HG03432 (cell line): ENCODE measurements around the gene RFC2.
"Not testable (repeated sequence)": the region's sequence is repeated elsewhere in the genome, so short reads cannot be mapped to it uniquely, and the experiment has no call there.

Experiments used
- ATAC-seq: cut with Tn5 transposase; IDR thresholded peaks from one replicate; pipeline ENCODE4 v1.9.1; 2021; ENCODE audit warnings: mild to moderate bottlenecking, moderate library complexity; ENCODE audit not compliant: unreplicated experiment

The RFC2 gene

DNA sequence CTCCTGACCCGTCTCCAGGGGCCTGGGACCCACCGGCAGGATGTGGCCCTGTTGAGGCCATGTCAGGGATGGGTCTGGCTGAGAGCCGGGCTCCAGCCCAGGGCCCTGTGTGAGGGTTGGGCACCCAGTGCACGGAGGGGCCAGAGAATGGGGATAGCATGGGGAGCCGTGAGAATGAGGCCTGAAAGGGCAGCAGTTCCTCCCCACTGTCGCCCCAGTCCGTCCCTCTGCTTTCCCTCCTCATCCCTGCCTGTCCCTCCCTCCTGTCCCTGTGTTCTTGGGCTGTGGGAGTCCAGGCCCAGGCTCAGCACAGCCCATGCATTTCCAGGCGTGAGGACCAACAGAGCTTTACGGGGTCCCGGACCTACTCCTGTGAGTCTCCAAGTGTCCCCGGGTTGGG lies 34.8 kb downstream of the RFC2 start:
- no peak for ATAC-seq

DNA sequence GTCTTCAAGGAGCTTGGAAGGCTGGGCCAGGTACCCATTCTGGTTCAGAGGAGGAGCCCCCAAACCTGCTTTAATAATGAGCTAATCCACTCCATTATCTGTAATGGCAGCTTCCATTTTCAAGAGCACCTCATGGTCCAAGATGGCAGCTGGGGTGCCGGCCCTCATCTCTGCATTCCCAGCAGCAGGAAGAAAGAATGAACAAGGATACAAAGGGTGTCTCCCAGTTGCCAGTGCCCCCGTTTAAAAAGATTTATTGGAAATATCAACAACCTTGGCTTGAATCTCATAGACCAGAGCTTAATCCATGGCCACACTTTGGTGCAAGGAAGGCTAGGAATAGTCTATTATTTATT lies 35.9 kb downstream of the RFC2 start:
- no peak for ATAC-seq

DNA sequence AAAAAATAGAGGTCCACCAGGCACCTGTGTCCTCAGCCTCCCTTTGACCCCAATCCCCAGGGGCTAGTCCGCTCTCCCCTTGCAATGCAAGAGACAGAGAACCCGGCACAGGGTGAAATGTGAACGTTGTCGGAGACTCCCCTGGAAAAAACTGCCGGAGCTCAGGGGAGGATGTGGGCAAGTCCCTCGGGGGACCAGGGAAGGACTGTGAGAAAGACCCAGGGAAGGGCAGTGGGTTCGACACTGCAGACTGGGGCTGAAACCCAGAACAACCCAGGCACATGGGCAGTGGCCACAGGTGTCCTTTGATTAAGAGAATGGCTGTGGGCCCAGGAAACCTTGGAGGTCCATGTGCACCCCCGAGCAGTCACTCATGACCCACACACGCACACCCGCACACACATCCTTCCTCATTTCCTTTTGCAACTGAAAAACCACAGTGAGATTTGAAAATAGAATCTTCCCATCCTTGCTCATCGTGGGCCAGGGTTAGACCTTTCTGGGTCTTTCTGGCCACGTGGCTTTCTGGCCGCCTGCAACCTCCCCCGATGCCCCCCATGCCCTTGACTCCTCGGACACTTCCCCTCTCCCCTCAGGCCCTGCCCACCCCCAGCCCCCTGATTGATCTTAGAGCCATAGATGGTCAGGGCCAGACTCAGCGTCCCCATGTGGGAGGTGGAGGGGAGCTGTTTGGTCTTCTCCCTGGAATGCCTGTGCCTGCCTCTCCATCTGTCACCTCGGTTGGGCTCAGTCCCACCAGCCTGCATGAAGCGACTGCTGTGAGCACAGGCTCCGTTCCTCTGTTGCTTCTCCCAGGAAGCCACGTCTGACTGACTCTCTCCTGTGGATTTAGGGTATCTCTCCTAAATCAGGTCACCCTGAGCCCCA lies 36.5 kb downstream of the RFC2 start:
- ATAC-seq = peak; percentile 58

DNA sequence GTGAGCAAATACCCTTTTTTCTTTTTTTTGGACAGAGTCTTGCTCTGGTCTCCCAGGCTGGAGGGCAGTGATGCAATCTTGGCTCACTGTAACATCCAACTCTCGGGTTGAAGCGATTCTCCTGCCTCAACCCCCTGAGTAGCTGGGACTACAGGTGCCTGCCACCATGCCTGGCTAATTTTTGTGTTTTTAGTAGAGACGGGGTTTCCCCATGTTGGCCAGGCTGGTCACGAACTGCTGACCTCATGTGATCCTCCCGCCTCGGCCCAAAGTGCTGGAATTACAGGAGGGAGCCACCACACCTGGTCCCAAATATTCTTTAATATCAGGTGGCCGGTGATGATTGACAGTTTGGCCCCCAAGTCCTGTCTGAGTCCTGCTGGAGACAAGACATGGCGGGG lies 37.8 kb downstream of the RFC2 start:
- no peak for ATAC-seq

DNA sequence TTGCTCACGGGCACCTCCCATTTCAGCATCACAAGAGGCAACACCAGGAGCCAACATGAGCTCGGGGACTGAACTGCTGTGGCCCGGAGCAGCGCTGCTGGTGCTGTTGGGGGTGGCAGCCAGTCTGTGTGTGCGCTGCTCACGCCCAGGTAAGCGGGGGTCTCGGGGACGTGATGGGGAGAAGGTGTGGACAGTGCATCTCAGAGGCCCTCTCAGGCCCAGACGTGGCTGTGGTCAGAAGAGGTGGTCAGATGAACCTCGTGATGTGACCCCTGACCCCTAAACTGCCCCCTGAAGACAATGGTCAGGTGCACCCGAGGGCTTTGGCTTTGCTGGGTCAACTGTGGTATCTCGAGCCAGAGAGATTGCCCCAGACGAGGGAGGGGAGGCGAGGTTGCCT lies 38.3 kb downstream of the RFC2 start:
- ATAC-seq = no peak

DNA sequence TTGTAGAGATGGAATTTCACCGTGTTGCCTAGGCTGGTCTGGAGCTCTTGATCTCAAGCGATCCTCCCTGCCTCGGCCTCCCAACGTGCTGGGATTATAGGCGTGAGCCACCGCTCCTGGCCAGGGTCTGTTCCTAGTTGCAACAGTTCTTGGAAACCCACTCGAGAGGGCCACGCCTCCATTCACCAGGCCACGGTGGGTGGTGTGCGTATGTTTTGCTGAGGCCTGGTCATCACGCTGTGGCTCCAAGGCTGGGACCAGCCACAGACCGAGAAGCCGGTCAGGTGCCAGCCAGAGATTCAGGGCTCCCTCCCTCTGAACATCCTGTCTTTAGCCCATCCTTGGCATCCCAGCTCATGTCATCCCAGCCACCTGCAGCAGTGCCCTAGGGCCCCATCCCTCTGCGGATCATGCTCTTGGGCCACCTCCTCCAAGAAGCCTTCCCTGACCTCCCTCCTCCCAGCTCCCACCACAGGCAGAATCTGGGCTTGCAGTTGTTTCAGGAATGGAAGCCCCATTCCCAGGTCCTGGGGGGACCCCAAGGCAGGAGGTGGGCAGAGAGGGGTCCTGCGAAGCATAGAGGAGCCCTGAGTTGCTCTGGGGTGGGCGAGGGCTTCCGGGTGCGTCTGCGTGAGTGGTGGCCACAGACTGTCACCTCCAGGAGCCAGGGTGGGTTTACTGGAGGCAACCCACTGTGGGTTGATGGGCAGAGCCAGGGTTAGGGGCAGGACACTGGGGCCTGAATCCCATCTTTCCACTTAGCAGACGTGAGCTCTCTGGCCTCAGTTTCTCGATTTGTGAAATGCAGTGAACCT lies 39.2 kb downstream of the RFC2 start:
- no peak for ATAC-seq

DNA sequence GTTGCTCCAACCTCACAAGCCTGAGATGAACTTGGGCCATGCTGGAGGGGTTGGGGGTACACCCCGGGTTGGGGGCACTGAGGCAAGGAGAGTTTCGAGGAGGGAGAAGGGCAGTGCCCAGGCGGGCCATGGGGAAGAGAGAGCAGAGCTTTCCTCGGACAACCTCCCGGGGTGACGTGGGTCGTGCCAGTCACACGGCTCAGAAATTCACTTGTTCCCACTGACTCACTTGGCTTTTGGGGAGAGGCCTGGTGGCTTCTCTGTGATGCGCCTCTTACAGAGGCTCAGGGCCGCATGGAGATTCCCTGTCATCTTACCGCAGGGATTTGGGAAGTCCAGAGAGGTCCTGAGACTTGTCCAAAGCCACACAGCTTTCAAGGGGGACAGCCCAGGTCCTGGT lies 41.5 kb downstream of the RFC2 start:
- no peak for ATAC-seq

DNA sequence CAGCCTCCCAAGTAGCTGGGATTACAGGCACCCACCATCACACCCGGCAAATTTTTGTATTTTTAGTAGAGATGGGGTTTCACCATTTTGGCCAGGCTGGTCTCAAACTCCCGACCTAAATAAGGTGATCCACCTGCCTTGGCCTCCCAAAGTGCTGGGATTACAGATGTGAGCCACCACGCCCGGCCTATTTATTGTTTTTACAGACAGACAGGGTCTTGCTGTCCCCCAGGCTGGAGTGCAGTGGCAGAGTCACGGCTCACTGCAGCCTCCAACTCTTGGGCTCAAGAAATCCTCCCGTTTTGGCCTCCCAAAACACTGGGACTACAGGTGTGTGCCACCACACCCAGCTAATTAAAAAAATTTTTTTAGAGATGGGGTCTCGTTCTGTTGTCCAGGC lies 46.0 kb downstream of the RFC2 start:
- ATAC-seq = not testable (repeated sequence)

DNA sequence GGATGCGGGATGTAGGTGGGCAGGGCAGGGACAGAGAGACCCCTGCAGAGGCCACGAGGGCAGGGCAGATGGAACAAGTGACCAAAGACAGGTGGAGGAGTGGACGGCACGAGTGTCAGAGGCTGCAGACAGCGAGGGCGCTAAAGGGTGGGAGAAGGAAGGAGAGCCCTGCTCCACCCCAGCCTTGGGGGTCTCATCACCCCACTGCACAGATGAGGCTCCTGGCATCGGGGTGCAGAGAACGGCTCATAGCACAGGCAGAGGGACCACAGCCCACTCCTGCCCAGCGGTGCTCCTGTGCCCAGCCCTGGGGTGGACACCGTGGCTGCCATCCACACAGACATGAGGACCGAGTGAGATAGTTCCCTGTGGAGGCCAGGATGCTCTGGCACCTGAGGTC lies 46.6 kb downstream of the RFC2 start:
- no peak for ATAC-seq

DNA sequence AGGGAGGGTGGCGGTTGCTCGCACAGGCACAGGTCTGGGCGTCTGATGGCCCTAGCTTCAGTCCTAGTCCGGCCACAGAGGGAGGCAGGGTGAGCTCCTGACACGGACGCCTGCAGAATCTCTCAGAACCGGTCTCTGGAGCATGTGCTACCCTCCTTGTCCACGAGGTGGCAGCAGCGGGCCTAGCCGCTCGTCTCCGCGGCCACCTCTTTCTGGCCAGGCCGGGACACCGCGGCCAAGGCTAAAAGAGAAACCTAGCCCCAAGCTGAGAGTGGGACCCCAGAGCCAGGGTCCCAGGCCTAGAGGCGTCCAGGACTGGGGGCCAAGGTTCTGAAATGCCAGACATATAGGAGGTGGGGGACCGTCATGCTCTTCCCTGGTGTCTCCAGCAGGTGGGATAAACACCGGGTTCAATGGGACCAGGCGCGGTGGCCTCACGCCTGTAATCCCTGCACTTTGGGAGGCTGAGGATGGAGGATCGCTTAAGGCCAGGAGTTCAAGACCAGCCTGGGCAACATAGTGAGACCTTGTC lies 47.5 kb downstream of the RFC2 start:
- no peak for ATAC-seq

DNA sequence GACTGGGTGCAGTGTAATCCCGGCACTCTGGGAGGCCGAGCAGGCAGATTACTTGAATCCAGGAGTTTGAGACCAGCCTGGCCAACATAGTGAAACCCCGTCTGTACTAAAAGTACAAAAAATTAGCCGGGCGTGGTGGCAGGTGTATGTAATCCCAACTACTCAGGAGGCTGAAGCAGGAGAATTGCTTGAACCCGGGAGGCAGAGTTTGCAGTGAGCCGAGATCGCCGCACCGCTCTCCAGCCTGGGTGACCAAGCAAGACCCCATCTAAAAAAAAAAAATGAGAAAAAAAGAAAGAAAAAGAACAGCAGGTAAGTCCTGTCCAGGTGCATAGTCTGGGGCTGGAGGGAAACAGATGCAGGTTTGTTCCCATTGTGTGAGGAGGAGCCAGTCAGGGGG lies 48.1 kb downstream of the RFC2 start:
- not testable (repeated sequence) for ATAC-seq

DNA sequence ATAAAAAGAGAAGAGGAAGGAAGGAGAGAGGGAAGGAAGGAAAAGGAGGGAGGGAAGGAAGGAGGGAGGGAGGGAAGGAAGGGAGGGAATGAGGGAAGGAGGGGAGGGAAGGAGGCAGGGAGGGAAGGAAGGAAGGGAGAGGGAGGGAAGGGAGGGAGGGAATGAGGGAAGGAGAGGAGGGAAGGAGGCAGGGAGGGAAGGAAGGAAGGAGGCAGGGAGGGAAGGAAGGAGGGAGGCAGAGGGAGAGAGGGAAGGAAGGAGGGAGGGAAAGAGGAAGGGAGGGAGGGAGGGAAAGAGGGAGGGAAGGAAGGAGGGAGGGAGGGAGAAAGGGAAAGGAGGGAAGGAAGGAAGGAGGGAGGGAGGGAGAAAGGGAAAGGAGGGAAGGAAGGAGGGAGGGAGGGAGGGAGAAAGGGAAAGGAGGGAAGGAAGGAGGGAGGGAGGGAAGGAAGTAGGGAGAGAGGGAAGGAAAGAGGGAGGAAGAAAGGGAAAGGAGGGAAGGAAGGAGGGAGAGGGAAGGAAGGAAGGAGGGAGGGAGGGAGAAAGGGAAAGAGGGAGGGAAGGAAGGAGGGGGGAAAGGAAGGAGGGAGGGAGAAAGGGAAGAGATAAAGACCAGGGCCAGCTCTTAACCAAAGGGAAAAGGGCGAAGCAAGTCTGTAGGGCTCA lies 50.1 kb downstream of the RFC2 start:
- no peak for ATAC-seq

DNA sequence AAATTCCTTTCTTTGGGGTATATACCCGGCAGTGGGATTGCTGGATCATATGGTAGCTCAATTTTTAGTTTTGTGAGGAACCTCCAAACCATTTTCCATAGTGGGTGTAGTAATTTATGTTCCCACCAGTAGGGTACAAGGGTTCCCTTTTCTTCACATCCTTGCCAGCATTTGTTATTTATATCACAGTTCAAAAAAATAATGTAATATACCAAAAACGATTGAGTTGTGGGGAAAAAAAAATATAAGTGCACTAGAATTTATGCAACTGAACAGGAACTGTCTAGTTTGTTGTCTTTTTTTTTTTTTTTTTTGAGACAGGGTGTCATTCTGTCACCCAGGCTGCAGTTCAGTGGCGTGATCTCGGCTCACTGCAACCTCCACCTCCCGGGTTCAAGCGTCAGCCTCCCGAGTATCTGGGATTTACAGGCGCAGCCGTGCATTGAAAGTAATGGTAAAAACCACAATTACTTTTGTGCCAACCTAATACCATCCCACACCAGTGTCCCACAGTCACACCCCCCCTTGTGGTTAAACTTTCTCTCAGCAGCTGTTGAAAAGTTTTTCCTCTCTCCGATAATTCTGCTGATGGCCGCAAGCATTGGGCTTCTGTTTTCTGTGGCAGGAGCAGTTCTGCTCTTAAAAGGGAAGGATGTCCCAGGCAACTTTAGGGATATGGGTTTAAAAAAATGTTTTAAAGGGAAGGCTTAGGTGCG lies 51.2 kb downstream of the RFC2 start:
- ATAC-seq = no peak

DNA sequence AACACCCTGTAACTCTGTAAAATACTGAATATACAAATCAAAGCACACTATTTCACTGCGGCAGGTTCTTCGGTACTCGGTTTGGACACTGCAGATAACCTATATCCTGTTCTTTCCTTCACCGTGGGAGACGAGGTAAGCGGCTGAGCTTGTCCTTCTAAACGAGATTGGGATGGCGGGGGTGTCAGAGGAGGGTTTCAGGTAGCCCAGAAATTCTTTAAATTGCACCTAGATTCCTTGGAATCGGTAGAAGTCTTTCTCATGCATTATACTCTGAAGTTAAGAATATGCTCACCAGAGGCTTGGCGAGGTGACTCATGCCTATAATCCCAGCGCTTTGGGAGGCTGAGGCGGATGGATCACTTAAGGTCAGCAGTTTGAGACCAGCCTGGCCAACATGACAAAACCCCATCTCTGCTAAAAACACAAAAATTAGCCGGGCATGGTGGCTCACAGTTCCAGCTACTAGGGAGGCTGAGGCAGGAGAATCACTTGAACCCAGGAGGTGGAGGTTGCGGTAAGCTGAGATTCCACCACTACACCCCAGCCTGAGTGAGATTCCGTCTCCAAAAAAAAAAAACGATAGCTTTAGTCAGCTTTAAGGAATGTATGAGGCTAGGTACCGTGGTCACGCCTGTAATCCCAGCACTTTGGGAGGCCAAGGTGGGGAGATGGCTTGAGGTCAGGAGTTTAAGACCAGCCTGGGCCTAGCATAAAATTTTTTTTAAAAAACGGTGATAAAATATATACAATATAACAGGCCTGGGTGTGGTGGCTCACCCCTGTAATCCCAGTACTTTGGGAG lies 54.4 kb downstream of the RFC2 start:
- no peak for ATAC-seq

DNA sequence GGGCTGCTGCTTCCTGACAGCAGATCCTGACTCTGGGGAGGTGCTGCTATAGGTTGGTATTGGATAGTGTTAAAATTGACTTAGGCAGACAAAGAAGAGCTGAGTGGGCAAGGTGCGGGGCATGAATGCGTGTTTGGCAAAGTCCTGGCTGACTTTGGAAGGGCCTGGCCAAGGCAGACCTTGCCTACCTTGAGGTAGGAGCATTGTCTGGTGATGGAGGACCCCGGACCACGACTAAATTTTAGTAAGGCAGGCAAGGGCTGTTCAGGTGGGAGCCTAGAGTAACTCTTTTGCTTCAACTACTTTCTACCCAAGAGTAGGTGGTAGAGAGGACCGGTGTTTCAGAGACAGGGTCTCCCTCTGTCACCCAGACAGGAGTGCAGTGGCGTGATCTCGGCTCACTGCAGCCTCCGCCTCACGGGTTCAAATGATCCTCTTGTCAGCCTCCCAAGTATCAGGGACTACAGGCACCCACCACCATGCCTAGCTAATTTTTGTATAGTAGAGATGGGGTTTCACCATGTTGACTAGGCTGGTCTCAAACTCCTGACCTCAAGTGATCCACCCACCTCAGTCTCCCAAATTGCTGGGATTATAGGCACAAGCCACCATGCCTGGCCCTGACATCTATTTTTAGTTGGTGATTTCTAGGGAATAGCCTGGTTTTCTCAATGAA lies 56.6 kb downstream of the RFC2 start:
- ATAC-seq = no peak

DNA sequence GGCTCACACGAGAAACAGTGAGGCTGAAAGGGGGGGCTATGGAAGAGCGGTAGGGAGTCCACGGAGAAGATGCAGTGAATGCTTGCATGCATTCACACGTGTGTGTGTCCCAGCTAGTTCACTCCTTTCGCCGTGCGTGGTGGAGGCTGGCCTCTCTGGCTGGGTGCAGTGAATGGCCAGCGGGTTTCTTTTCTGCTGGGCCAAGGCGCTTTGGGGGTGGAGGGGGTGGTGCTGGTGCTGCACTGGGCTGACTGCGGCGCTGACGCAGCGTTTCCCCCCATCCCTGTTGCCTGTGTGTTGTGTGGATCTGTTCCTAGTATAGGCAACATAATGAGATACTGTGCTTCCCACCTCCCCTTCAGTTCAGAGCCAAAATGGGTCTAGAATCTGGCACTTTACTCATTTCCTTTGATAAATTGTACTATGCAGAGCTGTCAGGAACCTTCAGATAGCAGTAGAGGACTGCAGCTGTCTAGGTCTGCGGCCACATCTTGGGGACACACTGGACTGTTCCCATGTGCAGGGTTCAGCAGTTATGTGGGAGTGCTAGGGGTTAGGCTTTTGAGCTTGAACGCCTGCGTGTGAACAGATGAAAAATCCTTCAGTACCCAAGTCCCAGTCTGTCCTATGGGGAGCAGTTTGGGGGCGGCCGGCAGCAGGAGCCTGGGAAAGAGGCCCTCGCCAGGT lies 58.1 kb downstream of the RFC2 start:
- ATAC-seq = not testable (repeated sequence)

DNA sequence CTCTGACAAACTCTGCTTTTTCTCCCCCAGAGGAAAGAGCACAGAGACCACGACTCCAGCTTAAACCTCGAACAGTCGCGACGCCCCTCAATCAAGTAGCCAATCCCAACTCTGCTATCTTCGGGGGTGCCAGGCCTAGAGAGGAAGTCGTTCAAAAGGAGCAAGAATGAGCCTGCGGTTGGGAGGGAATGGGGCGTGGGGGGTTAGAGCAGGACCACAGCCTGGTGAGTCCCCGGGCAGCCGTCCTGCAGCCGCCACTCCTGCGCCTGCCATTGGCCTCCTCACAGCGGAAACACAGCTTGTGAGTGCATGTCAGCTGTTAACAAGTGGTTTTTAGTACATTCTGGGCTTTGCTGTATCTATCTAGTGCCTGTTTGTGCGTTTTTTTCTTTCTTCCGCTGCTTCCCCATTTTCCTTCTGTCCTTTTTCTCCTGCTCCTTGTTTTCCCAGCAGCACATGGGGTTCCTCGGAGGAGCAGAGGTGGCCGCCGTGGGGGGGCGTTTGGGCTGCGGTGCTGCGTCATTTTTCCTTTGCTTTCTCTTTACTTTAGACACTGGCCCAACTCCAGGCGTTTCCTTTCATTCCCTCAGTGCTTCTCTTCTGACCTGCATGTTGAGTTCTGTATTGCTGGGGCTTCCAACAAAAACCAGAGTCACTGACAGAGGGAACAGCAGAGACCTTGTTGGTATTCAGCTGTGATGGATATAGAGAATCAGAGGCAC lies 58.9 kb downstream of the RFC2 start:
- ATAC-seq = not testable (repeated sequence)

DNA sequence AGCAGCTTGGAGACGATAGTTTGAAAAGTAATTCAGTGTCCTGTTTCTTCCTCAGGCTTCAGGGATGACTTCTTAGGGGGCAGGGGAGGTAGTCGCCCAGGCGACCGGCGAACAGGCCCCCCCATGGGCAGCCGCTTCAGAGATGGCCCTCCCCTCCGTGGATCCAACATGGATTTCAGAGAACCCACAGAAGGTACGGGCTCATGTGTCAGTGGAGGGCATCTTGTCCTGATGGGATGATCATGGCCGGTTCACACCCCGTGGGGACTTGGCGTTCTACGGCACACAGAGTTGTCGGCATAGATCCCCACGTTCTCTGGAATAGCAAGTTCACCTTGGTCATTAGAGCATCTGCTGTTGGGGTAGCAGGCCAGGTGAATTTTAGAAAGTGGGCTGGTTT lies 59.5 kb downstream of the RFC2 start:
- ATAC-seq = no peak
